K562 (cell line): ENCODE measurements around the gene POR. TPM values are rescaled to one million over a fixed set of nuclear protein-coding genes. Genes with fewer than 3 reads are reported as not detected.

Experiments
- CBFA2T3 ChIP-seq: fragments of 450-650 bp; IDR thresholded peaks from 2 replicates; pipeline ENCODE4 v1.6.1; 2017
- CC2D1A ChIP-seq: fragments of 450-650 bp; IDR thresholded peaks from 2 replicates; pipeline ENCODE4 v1.6.1; 2017; ENCODE audit warnings: mild to moderate bottlenecking
- CHCHD3 ChIP-seq: fragments of 250-450 bp; sonication (Bioruptor Pico); IDR thresholded peaks from 2 replicates; pipeline ENCODE4 v2.1.2; 2022; ENCODE audit warnings: mild to moderate bottlenecking
- EGR1 ChIP-seq: fragments of 450-650 bp; conservative IDR thresholded peaks from 2 replicates; pipeline ENCODE4 v1.6.1; 2017; ENCODE audit warnings: mild to moderate bottlenecking
- NR1H2 ChIP-seq: sonication (generic); formaldehyde crosslinking; IDR thresholded peaks from 2 replicates; pipeline ENCODE4 v1.4.0; 2020; ENCODE audit warnings: mild to moderate bottlenecking, missing genetic modification reagents
- PCBP2 ChIP-seq: fragments of 200-400 bp; formaldehyde crosslinking; IDR thresholded peaks from 2 replicates; pipeline ENCODE4 v1.6.1; 2018; ENCODE audit warnings: low read length, low read depth, mild to moderate bottlenecking, moderate library complexity; ENCODE audit not compliant: poor library complexity, severe bottlenecking
- RBFOX2 ChIP-seq: fragments of 200-400 bp; formaldehyde crosslinking; IDR thresholded peaks from 2 replicates; pipeline ENCODE4 v1.6.1; 2017; ENCODE audit warnings: low read depth, mild to moderate bottlenecking, low read length, moderate library complexity
- SMAD2 ChIP-seq: fragments of 150-350 bp; IDR thresholded peaks from 2 replicates; pipeline ENCODE4 v1.6.1; 2014; ENCODE audit warnings: low read depth, mild to moderate bottlenecking, low read length
- SRSF9 ChIP-seq: fragments of 200-400 bp; formaldehyde crosslinking; IDR thresholded peaks from 2 replicates; pipeline ENCODE4 v1.6.1; 2017; ENCODE audit warnings: low read depth, low read length, borderline replicate concordance
- ZFP30 ChIP-seq: fragments of 250-450 bp; sonication (Bioruptor Pico); IDR thresholded peaks from 2 replicates; pipeline ENCODE4 v1.8.0; 2022; ENCODE audit warnings: moderate library complexity, mild to moderate bottlenecking, inconsistent platforms, borderline replicate concordance
- ZNF23 ChIP-seq: fragments of 250-450 bp; sonication (Bioruptor Pico); IDR thresholded peaks from 2 replicates; pipeline ENCODE4 v1.4.0; 2020; ENCODE audit warnings: mild to moderate bottlenecking
- ZNF444 ChIP-seq: fragments of 250-450 bp; sonication (Bioruptor Pico); IDR thresholded peaks from 2 replicates; pipeline ENCODE4 v1.4.0; 2020; ENCODE audit warnings: mild to moderate bottlenecking, moderate library complexity
- ZNF584 ChIP-seq: fragments of 200-800 bp; sonication (Bioruptor generic); IDR thresholded peaks from 2 replicates; pipeline ENCODE4 v1.6.1; 2016; ENCODE audit warnings: low read depth, mild to moderate bottlenecking, missing genetic modification characterization, missing compliant biosample characterization
- ZNF696 ChIP-seq: fragments of 250-450 bp; sonication (Bioruptor Pico); conservative IDR thresholded peaks from 2 replicates; pipeline ENCODE4 v1.4.0; 2020; ENCODE audit warnings: mild to moderate bottlenecking, moderate library complexity
- polyA plus RNA-seq, 8 experiments: library from polyadenylated mRNA; depleted of rRNA in 4 of 8; stranded (reverse) in 5 of 8; unstranded in 3 of 8; fragments of >200 nt; fragmentation: Nextera tagmentation in 2 of 8; fragmentation: Illumina TruSeq in 1 of 8; extraction: Ambion mirVana in 2 of 8; extraction: Trizol in 1 of 8; gene quantifications; 2 replicates each; pipeline versions ENCODE4 v1.2.1 to v1.2.3, GENCODE V29; 2011 to 2014; ENCODE audit warnings: inconsistent platforms in 1 of 8, missing spikeins in 1 of 8
- total RNA-seq, 7 experiments: library from RNA; depleted of rRNA in 6 of 7; stranded (reverse); fragments of >200 nt in 6 of 7; fragmentation: Illumina TruSeq in 2 of 7; extraction: Trizol in 2 of 7; gene quantifications; 2 replicates each; pipeline versions ENCODE4 v1.2.1 to v1.2.3, GENCODE V29; 2011 to 2021; ENCODE audit warnings: low replicate concordance in 1 of 7
- TF ChIP-seq, protein P1 (sequence below), 2 experiments: fragments of 450-650 bp in 1 of 2; IDR thresholded peaks; 2 replicates each; pipeline ENCODE4 v1.6.1; 2011 to 2017; ENCODE audit warnings: low read depth in 2 of 2, antibody characterized with exemption in 1 of 2, borderline replicate concordance in 1 of 2, low read length in 1 of 2, mild to moderate bottlenecking in 1 of 2, mixed read lengths in 1 of 2; ENCODE audit not compliant: control insufficient read depth in 1 of 2
- TF ChIP-seq, protein P2 (sequence below): fragments of 250-450 bp; sonication (Bioruptor Pico); IDR thresholded peaks from 2 replicates; pipeline ENCODE4 v1.8.0; 2022; ENCODE audit warnings: inconsistent platforms, mild to moderate bottlenecking, moderate library complexity, borderline replicate concordance
- TF ChIP-seq, protein P3 (sequence below): fragments of 250-450 bp; sonication (Bioruptor Pico); IDR thresholded peaks from 2 replicates; pipeline ENCODE4 v1.4.0; 2020
- TF ChIP-seq, protein P4 (sequence below), 2 experiments: fragments of 450-650 bp in 1 of 2; sonication (generic) in 1 of 2; formaldehyde crosslinking; conservative IDR thresholded peaks; 2 replicates each; pipeline versions ENCODE4 v1.4.0 to v1.8.1; 2020 to 2022; ENCODE audit warnings: mild to moderate bottlenecking in 1 of 2, missing genetic modification reagents in 1 of 2
- TF ChIP-seq, protein P5 (sequence below), 3 experiments: IDR thresholded peaks in 2 of 3; conservative IDR thresholded peaks in 1 of 3; 2 replicates each; pipeline ENCODE4 v1.5.1; 2011 to 2012; ENCODE audit warnings: low read length in 3 of 3, mild to moderate bottlenecking in 3 of 3, control low read depth in 2 of 3, improper control_type of control experiment in 1 of 3, inconsistent platforms in 1 of 3, low read depth in 1 of 3, mixed read lengths in 1 of 3, moderate library complexity in 1 of 3; ENCODE audit not compliant: insufficient read depth in 2 of 3

POR gene
- total and polyA plus RNA-seq, 9 of the 15 experiments (the other 6 are each of a cell fraction or from before 2014, with no cell fraction given) = 4.7 to 142 (median 40.8) TPM

DNA sequence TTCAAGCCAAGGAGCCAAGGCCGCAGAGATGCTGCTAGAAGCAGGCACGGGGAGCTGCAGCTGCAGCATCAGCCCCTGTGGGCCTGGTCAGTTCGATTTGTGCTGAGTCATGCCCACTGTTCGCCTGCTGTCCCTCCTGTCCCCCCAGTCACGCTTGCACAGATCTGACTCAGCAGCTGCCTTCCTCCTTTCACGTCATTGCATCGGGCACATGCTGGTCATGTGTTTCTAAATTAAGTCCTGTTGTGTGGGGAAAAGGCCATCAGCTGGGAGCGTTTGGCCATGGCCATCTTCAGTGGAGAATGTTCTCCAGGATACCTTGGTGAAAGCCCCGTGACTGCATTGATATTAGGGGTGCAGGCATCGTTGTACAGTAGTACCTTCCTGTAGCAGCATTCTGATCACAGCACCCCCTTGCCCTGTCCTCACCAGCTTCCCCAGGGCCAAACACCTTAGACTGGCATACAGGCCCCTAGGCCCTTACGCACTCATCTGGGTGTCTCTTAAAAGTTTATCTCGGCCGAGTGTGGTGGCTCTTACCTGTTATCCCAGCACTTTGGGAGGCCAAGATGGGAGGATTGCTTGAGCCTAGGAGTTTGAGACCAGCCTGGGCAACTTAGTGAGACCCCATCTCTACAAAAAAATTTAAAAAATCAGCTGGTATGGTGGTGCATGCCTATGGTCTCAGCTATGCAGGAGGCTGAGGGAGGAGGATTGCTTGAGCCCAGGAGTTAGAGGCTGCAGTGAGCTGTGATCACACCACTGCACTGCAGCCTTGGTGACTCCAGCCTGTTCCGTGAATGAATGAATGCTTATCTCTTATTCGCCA, 23.2 kb downstream of the POR start (continued):
- TF ChIP-seq EGR1 (no peak), ZNF444 (no peak), CC2D1A (no peak), NR1H2 (CRISPR knock-in tag) (no peak), SRSF9 (no peak), CBFA2T3 (peak; percentile 77), ZNF23 (CRISPR knock-in tag) (0 out of 2 replicates have a peak, but pooled peaks have one; percentile 49), CHCHD3 (CRISPR knock-in tag) (no peak), SMAD2 (no peak), ZNF696 (CRISPR knock-in tag) (no peak), ZNF584 (CRISPR knock-in tag) (peak; percentile 96), RBFOX2 (peak; percentile 57), ZFP30 (CRISPR knock-in tag) (no peak), PCBP2 (no peak)
- TF ChIP-seq, protein P1, sequence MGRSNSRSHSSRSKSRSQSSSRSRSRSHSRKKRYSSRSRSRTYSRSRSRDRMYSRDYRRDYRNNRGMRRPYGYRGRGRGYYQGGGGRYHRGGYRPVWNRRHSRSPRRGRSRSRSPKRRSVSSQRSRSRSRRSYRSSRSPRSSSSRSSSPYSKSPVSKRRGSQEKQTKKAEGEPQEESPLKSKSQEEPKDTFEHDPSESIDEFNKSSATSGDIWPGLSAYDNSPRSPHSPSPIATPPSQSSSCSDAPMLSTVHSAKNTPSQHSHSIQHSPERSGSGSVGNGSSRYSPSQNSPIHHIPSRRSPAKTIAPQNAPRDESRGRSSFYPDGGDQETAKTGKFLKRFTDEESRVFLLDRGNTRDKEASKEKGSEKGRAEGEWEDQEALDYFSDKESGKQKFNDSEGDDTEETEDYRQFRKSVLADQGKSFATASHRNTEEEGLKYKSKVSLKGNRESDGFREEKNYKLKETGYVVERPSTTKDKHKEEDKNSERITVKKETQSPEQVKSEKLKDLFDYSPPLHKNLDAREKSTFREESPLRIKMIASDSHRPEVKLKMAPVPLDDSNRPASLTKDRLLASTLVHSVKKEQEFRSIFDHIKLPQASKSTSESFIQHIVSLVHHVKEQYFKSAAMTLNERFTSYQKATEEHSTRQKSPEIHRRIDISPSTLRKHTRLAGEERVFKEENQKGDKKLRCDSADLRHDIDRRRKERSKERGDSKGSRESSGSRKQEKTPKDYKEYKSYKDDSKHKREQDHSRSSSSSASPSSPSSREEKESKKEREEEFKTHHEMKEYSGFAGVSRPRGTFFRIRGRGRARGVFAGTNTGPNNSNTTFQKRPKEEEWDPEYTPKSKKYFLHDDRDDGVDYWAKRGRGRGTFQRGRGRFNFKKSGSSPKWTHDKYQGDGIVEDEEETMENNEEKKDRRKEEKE (IDR thresholded peaks at IDR 0.05; ENCODE audit: borderline replicate concordance in 1 of 2, control insufficient read depth in 1 of 2, low read depth in 2 of 2, low read length in 1 of 2) = no peak
- TF ChIP-seq, protein P2, sequence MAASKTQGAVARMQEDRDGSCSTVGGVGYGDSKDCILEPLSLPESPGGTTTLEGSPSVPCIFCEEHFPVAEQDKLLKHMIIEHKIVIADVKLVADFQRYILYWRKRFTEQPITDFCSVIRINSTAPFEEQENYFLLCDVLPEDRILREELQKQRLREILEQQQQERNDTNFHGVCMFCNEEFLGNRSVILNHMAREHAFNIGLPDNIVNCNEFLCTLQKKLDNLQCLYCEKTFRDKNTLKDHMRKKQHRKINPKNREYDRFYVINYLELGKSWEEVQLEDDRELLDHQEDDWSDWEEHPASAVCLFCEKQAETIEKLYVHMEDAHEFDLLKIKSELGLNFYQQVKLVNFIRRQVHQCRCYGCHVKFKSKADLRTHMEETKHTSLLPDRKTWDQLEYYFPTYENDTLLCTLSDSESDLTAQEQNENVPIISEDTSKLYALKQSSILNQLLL (CRISPR knock-in tag) = no peak
- TF ChIP-seq, protein P3, sequence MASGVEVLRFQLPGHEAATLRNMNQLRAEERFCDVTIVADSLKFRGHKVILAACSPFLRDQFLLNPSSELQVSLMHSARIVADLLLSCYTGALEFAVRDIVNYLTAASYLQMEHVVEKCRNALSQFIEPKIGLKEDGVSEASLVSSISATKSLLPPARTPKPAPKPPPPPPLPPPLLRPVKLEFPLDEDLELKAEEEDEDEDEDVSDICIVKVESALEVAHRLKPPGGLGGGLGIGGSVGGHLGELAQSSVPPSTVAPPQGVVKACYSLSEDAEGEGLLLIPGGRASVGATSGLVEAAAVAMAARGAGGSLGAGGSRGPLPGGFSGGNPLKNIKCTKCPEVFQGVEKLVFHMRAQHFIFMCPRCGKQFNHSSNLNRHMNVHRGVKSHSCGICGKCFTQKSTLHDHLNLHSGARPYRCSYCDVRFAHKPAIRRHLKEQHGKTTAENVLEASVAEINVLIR = peak; percentile 65
- TF ChIP-seq, protein P4, sequence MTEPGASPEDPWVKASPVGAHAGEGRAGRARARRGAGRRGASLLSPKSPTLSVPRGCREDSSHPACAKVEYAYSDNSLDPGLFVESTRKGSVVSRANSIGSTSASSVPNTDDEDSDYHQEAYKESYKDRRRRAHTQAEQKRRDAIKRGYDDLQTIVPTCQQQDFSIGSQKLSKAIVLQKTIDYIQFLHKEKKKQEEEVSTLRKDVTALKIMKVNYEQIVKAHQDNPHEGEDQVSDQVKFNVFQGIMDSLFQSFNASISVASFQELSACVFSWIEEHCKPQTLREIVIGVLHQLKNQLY (CRISPR knock-in tag; conservative IDR thresholded peaks at IDR 0.05) = no peak; a peak in 1 of 4 replicates
- TF ChIP-seq, protein P5, sequence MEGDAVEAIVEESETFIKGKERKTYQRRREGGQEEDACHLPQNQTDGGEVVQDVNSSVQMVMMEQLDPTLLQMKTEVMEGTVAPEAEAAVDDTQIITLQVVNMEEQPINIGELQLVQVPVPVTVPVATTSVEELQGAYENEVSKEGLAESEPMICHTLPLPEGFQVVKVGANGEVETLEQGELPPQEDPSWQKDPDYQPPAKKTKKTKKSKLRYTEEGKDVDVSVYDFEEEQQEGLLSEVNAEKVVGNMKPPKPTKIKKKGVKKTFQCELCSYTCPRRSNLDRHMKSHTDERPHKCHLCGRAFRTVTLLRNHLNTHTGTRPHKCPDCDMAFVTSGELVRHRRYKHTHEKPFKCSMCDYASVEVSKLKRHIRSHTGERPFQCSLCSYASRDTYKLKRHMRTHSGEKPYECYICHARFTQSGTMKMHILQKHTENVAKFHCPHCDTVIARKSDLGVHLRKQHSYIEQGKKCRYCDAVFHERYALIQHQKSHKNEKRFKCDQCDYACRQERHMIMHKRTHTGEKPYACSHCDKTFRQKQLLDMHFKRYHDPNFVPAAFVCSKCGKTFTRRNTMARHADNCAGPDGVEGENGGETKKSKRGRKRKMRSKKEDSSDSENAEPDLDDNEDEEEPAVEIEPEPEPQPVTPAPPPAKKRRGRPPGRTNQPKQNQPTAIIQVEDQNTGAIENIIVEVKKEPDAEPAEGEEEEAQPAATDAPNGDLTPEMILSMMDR (IDR thresholded peaks at IDR 0.05 in 2 of 3, conservative IDR thresholded peaks at IDR 0.05 in 1 of 3; ENCODE audit: insufficient read depth in 2 of 3, low read depth in 1 of 3, low read length in 3 of 3) = no peak
